CD4-positive, alpha-beta T cell treated with Interleukin-6 at 100 ng/mL for 8 hours (primary cell): ENCODE data around the gene LRRC15.

Experiments
- DNase-seq: peaks from one replicate; pipeline ENCODE4 v3.0.0-alpha.2; 2020; ENCODE audit warnings: mixed read lengths, low spot score

Gene LRRC15

DNA sequence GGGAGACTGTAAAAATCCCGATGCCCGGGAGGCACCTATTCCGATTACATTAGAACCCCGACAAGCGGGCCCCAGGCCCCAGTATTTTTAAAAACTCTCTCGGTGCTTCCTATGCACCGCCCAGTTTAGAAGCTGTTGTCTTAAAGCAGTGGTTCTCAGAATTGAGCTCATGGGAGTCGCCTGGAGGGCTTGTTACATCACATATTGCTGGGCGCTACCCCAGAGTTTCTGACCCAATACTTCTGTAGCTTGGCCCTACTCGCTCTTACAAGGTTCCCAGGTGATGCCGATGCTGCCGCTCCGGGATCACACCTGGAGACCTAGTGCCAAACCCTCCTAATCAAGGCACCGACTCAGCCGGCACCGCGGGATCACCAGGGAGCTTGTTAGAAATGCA, 53.6 kb downstream of the LRRC15 start:
- no peak for DNase-seq

GRCh38 chr3:194315088-194315964, 54.2 kb downstream of the LRRC15 start:
- peak; percentile 78 for DNase-seq

DNA sequence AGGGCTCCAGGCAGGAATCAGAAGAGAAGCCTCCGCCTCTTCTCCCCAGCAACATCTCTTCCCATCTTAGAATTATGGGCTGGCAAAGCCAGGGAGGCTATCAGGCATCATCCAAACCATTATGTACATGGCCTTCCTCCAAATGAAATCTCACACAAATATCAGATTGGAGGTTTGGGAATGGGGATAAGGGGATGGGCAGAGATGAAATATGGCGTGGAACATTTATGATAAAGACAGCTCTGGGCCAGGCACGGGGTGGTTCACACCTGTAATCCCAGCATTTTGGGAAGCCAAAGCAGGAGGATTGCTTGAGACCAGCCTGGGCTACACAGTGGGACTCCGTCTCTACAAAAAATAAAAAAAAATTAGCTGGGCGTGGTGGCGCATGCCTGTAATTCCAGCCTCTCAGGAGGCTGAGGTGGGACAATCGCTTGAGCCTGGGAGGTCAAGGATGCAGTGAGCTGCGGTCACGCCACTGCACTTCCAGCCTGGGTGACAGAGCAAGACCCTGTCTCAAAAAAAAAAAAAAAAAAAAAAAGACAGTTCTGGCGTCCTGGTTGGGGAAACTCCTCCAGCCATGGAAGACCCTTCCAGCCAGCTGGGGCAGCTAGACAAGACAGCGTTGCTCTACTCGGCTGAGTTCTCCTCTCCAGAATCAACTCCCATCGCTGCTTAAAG, 55.0 kb downstream of the LRRC15 start:
- no peak for DNase-seq

- no peak for DNase-seq
Measured at GRCh38 chr3:194313560-194314387, 55.8 kb downstream of the LRRC15 start.

DNA sequence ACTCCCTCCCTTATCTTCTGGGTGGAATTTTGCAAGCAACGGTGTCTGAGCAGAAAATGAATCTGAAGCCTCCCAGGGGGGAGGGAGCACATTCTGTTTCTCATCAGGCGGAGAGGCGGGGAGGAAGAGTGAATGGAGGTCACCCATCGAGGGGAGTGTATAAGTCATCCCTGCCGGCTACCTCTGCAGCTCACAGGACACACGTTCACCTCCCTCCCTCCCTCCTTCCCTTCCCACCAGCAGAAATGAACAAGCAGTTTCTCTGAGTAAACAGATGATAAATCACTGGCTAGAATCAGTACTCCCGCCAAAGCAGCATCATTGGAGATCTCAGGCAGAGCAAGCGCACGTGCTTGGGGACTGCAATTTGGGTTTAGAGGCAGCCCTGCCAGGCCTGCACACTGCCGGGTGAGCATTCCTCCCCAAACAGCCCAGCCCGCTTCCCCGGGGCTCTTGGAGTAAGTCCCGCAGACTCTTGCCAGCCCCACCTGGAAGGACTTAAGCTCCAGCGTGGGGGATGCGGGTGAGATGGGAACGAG, 56.7 kb downstream of the LRRC15 start:
- no peak for DNase-seq

- no peak for DNase-seq
Measured at GRCh38 chr3:194312186-194312742, 57.3 kb downstream of the LRRC15 start.

DNA sequence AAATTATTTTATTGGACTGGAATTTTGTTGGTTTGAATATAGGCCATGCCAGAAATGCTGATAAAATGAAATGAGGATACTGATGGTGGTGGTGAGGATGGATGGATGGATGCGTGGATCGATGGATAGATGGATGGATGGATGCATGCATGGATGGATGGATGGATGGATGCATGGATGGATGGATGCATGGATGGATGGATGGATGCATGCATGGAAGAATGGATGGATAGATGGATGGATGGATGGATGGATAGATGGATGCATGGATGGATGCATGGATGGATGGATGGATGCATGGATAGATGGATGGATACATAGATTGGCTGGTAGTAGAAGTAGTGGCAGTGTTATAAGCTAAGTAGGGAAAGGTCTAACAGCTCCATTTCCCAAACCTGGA, 58.5 kb downstream of the LRRC15 start:
- DNase-seq: no peak

DNA sequence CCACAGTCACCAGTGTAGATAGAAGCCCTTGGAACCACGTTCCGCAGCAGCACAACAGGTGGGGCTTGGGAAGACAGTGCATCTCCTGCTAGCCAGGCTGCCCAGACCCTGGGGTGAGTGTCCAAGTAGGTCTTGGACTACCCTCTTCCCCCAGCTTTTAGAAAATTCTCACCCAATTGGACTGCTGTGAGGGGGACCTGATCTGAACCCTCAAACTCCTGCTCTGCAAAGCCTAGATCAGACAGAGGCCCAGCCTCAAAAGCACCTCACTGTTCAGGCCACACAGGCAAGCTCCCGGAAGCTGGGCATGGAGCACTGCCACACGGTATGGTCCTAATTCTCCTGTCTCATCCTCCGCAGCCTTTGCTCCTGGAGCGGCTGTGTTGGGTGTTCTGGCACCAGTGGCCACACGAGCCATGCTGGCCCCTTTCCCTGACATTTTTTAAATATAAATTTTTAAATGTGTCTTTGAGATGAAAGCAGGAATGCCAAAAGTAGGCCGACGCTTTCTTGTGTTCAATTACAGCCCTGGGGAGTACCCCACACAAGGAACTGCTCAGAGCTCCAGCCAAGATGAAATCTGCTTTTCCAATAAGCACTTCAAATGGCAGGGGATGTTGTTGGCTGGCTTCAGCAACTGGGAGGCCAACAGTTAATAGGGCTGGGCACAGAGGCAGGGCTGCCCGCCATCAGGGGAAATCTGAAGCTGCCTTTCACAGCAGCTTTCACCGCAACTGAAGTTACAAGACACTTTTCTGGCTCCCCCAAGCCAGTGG, 59.3 kb downstream of the LRRC15 start:
- no peak for DNase-seq

GRCh38 chr3:194308601-194309449, 60.7 kb downstream of the LRRC15 start:
- no peak for DNase-seq

DNA sequence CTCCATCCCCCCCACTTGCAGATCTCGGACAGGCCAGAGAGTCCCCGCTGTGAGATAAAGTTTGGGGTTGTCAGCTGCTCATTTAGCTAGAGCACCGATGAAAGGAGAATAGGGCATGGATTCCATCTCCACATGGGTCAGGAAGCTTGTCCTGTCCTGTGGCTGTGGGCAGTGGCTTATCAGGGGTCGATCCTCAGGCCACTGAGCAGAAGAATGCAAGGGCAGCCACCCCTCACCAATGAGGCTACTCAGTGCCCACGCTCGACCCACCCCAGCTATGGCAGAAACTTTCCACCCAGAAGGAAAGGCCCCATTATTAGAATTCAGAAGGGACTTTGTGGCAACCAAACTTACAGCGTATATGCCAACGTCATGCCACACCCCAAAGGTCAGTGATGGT, 61.7 kb downstream of the LRRC15 start:
- DNase-seq: no peak

DNA sequence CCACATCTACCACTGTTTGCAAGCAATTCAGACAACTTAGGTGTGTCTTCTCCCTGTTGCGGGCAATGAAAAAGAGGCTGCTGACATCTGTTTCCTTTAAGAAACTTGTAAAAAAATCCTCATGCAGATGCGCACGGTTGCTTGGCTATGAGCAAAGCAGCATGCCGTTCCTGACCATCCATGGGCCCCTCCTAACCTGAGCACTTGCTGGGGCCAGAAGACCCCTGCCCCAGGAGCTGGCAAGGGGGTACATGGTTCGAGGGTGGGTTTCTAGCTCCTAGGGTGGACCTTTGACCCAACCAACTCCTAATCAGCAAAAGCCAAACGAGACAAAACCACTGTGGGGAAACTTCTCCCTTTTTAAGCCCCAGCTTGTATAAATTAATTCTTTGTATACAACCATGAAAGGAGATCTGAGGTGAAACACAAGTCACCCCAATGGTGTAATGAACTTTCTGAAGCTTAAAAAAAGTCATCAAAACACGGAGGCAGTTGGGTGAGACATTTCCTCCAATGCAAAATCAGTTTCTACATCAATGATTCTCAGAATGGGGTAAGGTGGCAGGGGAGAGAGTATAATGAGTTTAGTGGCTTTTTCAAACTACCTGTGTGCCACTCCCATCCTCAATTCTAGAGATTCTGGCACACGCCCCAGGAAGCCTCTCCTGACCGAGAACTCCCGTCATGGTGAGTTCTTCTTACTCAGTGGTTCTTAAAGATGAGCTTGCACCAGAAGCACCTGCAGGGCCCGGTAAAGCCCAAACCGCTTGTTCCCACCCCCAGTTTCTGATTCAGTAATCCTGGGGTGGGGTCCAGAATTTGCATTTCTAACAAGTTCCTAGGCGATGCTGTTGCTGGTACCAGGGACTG, 62.5 kb downstream of the LRRC15 start:
- DNase-seq: peak; percentile 31

DNA sequence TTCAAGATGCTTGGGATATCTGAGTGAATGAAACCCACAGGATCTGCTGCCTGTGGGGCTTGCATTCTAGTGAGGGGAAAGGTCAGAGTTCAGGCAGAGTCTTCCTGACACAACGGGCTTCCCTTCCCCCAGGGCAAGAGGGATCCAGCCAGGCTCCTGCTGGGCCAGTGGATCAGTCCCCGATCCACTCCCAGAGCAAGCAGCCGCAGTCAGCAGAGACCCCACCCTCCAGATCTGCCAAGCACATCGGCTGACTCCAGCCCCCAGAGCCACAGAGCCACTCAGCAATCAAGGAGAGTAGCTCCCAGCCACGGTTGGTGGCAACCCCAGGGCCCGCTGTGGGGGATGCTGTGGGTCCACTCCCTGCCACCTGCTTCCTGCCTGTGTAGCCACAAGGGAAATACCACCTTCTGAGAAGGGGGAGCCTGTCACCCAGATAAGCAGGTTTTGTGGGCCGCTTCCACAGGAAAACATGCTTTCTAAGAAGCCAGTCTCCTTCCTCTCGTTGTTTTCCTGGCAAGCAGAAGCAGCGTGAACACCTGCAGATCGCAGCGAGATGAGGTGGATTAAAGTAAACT, 63.3 kb downstream of the LRRC15 start:
- peak; percentile 63 for DNase-seq

- DNase-seq: no peak
Measured at GRCh38 chr3:194305356-194306108, 64.0 kb downstream of the LRRC15 start.
